Right lobe of liver (tissue), 4 donors: Measurements from ENCODE around the gene ATAD2B.

ENCODE experiments used
- POLR2A ChIP-seq: fragments of 450-650 bp; IDR thresholded peaks from one replicate; pipeline ENCODE4 v1.6.1; 2017; ENCODE audit warnings: antibody characterized with exemption, mild to moderate bottlenecking
- TF ChIP-seq, protein P1 (sequence below), 4 donors: fragments of 200-600 bp in 3 of 4; fragments of 450-650 bp in 1 of 4; IDR thresholded peaks; one replicate each; pipeline versions ENCODE4 v1.5.1 to v1.8.0; 2016 to 2022; ENCODE audit warnings: antibody characterized with exemption in 4 of 4, mild to moderate bottlenecking in 2 of 4
- donor health status: DM: no; HTN: no; CAD: no.
- donor health status: DM: no; HTN: no; CAD: no.
- donor health status: DM: no; HTN: yes; CAD: no.

- TF ChIP-seq, protein P1, sequence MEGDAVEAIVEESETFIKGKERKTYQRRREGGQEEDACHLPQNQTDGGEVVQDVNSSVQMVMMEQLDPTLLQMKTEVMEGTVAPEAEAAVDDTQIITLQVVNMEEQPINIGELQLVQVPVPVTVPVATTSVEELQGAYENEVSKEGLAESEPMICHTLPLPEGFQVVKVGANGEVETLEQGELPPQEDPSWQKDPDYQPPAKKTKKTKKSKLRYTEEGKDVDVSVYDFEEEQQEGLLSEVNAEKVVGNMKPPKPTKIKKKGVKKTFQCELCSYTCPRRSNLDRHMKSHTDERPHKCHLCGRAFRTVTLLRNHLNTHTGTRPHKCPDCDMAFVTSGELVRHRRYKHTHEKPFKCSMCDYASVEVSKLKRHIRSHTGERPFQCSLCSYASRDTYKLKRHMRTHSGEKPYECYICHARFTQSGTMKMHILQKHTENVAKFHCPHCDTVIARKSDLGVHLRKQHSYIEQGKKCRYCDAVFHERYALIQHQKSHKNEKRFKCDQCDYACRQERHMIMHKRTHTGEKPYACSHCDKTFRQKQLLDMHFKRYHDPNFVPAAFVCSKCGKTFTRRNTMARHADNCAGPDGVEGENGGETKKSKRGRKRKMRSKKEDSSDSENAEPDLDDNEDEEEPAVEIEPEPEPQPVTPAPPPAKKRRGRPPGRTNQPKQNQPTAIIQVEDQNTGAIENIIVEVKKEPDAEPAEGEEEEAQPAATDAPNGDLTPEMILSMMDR (IDR thresholded peaks at IDR 0.05) = no peak
- no peak for TF ChIP-seq POLR2A
Measured at GRCh38 chr2:23762141-23762540, 164.8 kb downstream of the ATAD2B start.
